GM10266 (cell line): Measurements from ENCODE around the gene CCDC157.

Experiments
- DNase-seq: peaks from one replicate; pipeline ENCODE4 v3.0.0; 2012; ENCODE audit errors: extremely low spot score
- CTCF ChIP-seq: IDR thresholded peaks from 2 replicates; pipeline ENCODE4 v1.5.1; 2012; ENCODE audit warnings: mild to moderate bottlenecking, low read depth; ENCODE audit not compliant: control insufficient read depth, insufficient read depth; ENCODE audit errors: missing control alignments

Gene CCDC157

GRCh38 chr22:30393322-30393680 lies 36.5 kb downstream of the CCDC157 start:
- DNase-seq, result no peak
- TF ChIP-seq CTCF, result no peak

GRCh38 chr22:30393885-30394284 lies 37.1 kb downstream of the CCDC157 start:
- no peak for TF ChIP-seq CTCF
- no peak for DNase-seq

GRCh38 chr22:30396871-30397655 lies 40.3 kb downstream of the CCDC157 start, which contains the start of gene SEC14L2:
SEC14L2 (plus strand) TSS chr22:30397018; CDS start chr22:30397117, 99 bp downstream.
- peak; percentile 29 for DNase-seq
- TF ChIP-seq CTCF, result no peak

- no peak for TF ChIP-seq CTCF
- DNase-seq, result peak; percentile 29
Observed at GRCh38 chr22:30397656-30398635, 41.1 kb downstream of the CCDC157 start.

- DNase-seq, result peak; percentile 14
- TF ChIP-seq CTCF, result no peak
Observed at GRCh38 chr22:30398685-30399680, 42.2 kb downstream of the CCDC157 start.

GRCh38 chr22:30399718-30400117 lies 42.9 kb downstream of the CCDC157 start:
- TF ChIP-seq CTCF, result no peak
- DNase-seq, result no peak
